ENCODE data around the gene FNBP1L.

- TF ChIP-seq, protein P1, sequence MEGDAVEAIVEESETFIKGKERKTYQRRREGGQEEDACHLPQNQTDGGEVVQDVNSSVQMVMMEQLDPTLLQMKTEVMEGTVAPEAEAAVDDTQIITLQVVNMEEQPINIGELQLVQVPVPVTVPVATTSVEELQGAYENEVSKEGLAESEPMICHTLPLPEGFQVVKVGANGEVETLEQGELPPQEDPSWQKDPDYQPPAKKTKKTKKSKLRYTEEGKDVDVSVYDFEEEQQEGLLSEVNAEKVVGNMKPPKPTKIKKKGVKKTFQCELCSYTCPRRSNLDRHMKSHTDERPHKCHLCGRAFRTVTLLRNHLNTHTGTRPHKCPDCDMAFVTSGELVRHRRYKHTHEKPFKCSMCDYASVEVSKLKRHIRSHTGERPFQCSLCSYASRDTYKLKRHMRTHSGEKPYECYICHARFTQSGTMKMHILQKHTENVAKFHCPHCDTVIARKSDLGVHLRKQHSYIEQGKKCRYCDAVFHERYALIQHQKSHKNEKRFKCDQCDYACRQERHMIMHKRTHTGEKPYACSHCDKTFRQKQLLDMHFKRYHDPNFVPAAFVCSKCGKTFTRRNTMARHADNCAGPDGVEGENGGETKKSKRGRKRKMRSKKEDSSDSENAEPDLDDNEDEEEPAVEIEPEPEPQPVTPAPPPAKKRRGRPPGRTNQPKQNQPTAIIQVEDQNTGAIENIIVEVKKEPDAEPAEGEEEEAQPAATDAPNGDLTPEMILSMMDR (IDR thresholded peaks at IDR 0.05): no peak
- TF ChIP-seq POLR2AphosphoS5 (IDR thresholded peaks at IDR 0.05): no peak
Measured at GRCh38 chr1:93504247-93505033, 56.5 kb downstream of the FNBP1L start.
